ENCODE results near the gene GRIA4. TPM values are rescaled to one million over a fixed set of nuclear protein-coding genes. Genes with fewer than 3 reads are reported as not detected.

Gene GRIA4
- polyA plus RNA-seq, 1 donor from 2014 or later = 6.3 TPM

DNA sequence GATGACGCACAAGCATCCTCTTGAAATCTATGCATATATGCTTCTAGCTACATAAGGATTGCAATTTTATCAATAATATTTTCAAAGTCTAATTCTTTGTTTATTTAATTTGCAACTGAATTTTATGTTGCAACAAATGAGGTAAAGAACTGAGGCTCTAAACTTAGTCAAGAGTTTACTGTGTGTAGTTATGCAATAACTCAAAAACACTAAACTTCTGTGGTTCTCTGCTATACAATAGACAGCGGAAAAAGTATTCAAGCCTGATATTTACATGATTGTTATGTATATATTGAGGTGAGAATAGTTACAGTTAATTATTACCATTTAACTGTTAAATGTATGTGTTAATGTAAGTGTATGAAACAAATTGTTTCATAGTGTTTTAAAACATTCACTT, 379.3 kb downstream of the GRIA4 start:
- no peak overlapping the region for H3K4me2 ChIP-seq (ENCODE audit: low read length)

DNA sequence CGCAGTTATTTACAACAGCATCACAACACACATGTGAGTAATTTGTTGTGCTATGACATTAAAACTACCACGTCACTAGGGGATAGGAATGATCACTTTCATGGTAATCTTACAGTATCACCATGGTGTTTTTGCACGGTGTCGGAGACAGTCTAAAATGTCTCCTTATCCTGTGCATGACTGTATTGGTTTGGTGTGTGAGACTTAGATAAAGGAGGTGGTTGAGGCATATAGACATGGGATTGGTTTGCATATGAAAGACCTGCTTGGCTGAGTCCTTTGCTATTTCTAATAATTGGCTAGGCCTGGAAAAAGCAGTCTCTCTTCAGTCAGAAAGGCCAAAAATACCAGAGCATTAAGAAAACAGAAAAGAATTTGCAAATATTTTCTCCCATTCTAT, 382.0 kb downstream of the GRIA4 start:
- Histone ChIP-seq H4K20me1 (ENCODE audit: insufficient read depth) (no peaks in the 10 kb centered on the region), H3K9me2 (ENCODE audit: insufficient read depth, low read length) (no peaks in the 10 kb centered on the region), H3K9ac (ENCODE audit: low read length) (no peak overlapping the region), H3K79me2 (replicated peaks; ENCODE audit: insufficient read depth, low read length) (no peaks in the 10 kb centered on the region), H3K9me3 (ENCODE audit: low read length) (no peaks in the 10 kb centered on the region), H3K27ac (ENCODE audit: low read length) (no peak overlapping the region), H3K27me3 (ENCODE audit: insufficient read depth, low read depth, low read length) (no peaks in the 10 kb centered on the region), H3F3A (ENCODE audit: insufficient read depth, low read length, poor library complexity, severe bottlenecking) (no peaks in the 10 kb centered on the region), H3K4me2 (ENCODE audit: low read length) (no peak overlapping the region), H3K36me3 (ENCODE audit: insufficient read depth, low read length) (peaks cover 3% of the 10 kb centered on the region), H3K4me3 (ENCODE audit: low read length) (no peak overlapping the region), H2AFZ (ENCODE audit: low read depth, low read length) (no peak overlapping the region)
- TF ChIP-seq MXI1 (conservative IDR thresholded peaks at IDR 0.05; ENCODE audit: poor library complexity, severe bottlenecking) (no peak), SMC3 (conservative IDR thresholded peaks at IDR 0.05; ENCODE audit: poor library complexity) (no peak), POLR2AphosphoS5 (IDR thresholded peaks at IDR 0.05) (no peak), EP300 (conservative IDR thresholded peaks at IDR 0.05; ENCODE audit: poor library complexity, severe bottlenecking) (no peak)
- TF ChIP-seq, protein P1, sequence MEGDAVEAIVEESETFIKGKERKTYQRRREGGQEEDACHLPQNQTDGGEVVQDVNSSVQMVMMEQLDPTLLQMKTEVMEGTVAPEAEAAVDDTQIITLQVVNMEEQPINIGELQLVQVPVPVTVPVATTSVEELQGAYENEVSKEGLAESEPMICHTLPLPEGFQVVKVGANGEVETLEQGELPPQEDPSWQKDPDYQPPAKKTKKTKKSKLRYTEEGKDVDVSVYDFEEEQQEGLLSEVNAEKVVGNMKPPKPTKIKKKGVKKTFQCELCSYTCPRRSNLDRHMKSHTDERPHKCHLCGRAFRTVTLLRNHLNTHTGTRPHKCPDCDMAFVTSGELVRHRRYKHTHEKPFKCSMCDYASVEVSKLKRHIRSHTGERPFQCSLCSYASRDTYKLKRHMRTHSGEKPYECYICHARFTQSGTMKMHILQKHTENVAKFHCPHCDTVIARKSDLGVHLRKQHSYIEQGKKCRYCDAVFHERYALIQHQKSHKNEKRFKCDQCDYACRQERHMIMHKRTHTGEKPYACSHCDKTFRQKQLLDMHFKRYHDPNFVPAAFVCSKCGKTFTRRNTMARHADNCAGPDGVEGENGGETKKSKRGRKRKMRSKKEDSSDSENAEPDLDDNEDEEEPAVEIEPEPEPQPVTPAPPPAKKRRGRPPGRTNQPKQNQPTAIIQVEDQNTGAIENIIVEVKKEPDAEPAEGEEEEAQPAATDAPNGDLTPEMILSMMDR (IDR thresholded peaks at IDR 0.05; ENCODE audit: poor library complexity, severe bottlenecking) = no peak
- TF ChIP-seq, protein P2, sequence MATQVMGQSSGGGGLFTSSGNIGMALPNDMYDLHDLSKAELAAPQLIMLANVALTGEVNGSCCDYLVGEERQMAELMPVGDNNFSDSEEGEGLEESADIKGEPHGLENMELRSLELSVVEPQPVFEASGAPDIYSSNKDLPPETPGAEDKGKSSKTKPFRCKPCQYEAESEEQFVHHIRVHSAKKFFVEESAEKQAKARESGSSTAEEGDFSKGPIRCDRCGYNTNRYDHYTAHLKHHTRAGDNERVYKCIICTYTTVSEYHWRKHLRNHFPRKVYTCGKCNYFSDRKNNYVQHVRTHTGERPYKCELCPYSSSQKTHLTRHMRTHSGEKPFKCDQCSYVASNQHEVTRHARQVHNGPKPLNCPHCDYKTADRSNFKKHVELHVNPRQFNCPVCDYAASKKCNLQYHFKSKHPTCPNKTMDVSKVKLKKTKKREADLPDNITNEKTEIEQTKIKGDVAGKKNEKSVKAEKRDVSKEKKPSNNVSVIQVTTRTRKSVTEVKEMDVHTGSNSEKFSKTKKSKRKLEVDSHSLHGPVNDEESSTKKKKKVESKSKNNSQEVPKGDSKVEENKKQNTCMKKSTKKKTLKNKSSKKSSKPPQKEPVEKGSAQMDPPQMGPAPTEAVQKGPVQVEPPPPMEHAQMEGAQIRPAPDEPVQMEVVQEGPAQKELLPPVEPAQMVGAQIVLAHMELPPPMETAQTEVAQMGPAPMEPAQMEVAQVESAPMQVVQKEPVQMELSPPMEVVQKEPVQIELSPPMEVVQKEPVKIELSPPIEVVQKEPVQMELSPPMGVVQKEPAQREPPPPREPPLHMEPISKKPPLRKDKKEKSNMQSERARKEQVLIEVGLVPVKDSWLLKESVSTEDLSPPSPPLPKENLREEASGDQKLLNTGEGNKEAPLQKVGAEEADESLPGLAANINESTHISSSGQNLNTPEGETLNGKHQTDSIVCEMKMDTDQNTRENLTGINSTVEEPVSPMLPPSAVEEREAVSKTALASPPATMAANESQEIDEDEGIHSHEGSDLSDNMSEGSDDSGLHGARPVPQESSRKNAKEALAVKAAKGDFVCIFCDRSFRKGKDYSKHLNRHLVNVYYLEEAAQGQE (IDR thresholded peaks at IDR 0.05; ENCODE audit: borderline replicate concordance) = no peak

More for the DNA sequence above, 379.3 kb downstream of the GRIA4 start:
- Histone ChIP-seq H3K9me2 (ENCODE audit: insufficient read depth, low read length) (no peaks in the 10 kb centered on the region), H4K20me1 (ENCODE audit: insufficient read depth) (no peaks in the 10 kb centered on the region), H3K36me3 (ENCODE audit: insufficient read depth, low read length) (peaks cover 3% of the 10 kb centered on the region), H3K27ac (ENCODE audit: low read length) (no peak overlapping the region), H3K9me3 (ENCODE audit: low read length) (no peaks in the 10 kb centered on the region), H3K79me2 (replicated peaks; ENCODE audit: insufficient read depth, low read length) (no peaks in the 10 kb centered on the region), H2AFZ (ENCODE audit: low read depth, low read length) (no peak overlapping the region), H3F3A (ENCODE audit: insufficient read depth, low read length, poor library complexity, severe bottlenecking) (no peaks in the 10 kb centered on the region), H3K9ac (ENCODE audit: low read length) (no peak overlapping the region), H3K27me3 (ENCODE audit: insufficient read depth, low read depth, low read length) (no peaks in the 10 kb centered on the region), H3K4me3 (ENCODE audit: low read length) (no peak overlapping the region)
- no peak for TF ChIP-seq EZH2 (IDR thresholded peaks at IDR 0.05; ENCODE audit: borderline replicate concordance, insufficient read depth, low read length, poor library complexity, severe bottlenecking)

DNA sequence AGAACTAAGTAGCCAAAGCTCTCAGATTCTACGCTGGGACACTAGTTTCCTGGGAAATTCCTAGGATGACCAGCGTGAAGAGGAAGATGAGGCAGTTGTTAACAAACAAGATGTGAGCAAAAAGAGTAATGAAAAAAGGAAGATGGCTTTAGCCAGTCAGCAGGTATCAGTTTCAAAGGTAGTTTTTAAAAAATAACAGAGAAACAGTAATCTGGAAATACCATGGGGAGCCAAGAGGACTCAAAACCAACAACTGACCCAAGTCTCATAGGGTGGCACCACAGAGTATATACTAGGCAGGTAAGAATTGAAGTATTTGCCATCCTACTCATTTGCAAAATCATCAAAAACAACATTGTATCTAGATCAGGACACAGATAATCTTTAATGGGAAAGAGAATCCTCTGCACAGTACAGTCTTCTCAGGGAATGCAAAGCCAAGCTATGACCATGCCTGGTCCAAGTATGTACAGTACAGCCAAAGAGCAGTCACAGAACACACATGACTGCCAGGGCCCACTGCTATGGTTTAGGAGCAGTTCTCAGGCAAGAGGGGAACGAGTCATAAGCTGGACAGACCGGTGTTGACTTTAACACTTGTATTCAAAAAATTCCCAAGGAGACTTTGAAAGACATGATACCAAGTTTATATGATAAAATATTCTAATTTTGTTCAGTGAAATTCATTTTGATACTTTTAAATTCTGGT, 391.6 kb downstream of the GRIA4 start:
- Histone ChIP-seq H4K20me1 (ENCODE audit: insufficient read depth) (no peaks in the 10 kb centered on the region), H3K36me3 (ENCODE audit: insufficient read depth, low read length) (no peaks in the 10 kb centered on the region), H3K9me3 (ENCODE audit: low read length) (peaks cover 6% of the 10 kb centered on the region), H2AFZ (ENCODE audit: low read depth, low read length) (no peak overlapping the region), H3K9ac (ENCODE audit: low read length) (no peak overlapping the region), H3K9me2 (ENCODE audit: insufficient read depth, low read length) (no peaks in the 10 kb centered on the region), H3K4me3 (ENCODE audit: low read length) (no peak overlapping the region), H3K27me3 (ENCODE audit: insufficient read depth, low read depth, low read length) (no peaks in the 10 kb centered on the region), H3K79me2 (replicated peaks; ENCODE audit: insufficient read depth, low read length) (peaks cover 7% of the 10 kb centered on the region), H3K4me2 (ENCODE audit: low read length) (no peak overlapping the region), H3F3A (ENCODE audit: insufficient read depth, low read length, poor library complexity, severe bottlenecking) (no peaks in the 10 kb centered on the region), H3K27ac (ENCODE audit: low read length) (no peak overlapping the region)
- TF ChIP-seq SMC3 (conservative IDR thresholded peaks at IDR 0.05; ENCODE audit: poor library complexity) = no peak
- TF ChIP-seq, protein P1 (IDR thresholded peaks at IDR 0.05; ENCODE audit: poor library complexity, severe bottlenecking) = no peak
- no peak for TF ChIP-seq RAD21 (conservative IDR thresholded peaks at IDR 0.05)
- no peak for TF ChIP-seq EZH2 (IDR thresholded peaks at IDR 0.05; ENCODE audit: borderline replicate concordance, insufficient read depth, low read length, poor library complexity, severe bottlenecking)
- TF ChIP-seq MXI1 (conservative IDR thresholded peaks at IDR 0.05; ENCODE audit: poor library complexity, severe bottlenecking) = no peak
- TF ChIP-seq EP300 (conservative IDR thresholded peaks at IDR 0.05; ENCODE audit: poor library complexity, severe bottlenecking) = no peak
- TF ChIP-seq, protein P2 (IDR thresholded peaks at IDR 0.05; ENCODE audit: borderline replicate concordance) = no peak
- TF ChIP-seq TAF1 (IDR thresholded peaks at IDR 0.05; ENCODE audit: low read depth) = no peak
- TF ChIP-seq POLR2AphosphoS5 (IDR thresholded peaks at IDR 0.05) = no peak

Measured in neural cell (in vitro differentiated cells).